DND-41 (cell line): Measurements from ENCODE around the gene IRX2.

Source experiments
- ATAC-seq: fragments of 200-7000 bp; cut with Tn5 transposase; 3 replicates; pipeline ENCODE4 v1.9.1; 2021; ENCODE audit warnings: low read depth; ENCODE audit not compliant: insufficient read depth
- DNase-seq: peaks from one replicate; pipeline ENCODE4 v3.0.0-alpha.2; 2020
- H2AFZ ChIP-seq: 2 replicates; pipeline ENCODE4 v1.6.0; 2012; ENCODE audit warnings: low read depth, low read length
- H3K27ac ChIP-seq: 2 replicates; pipeline ENCODE4 v1.5.1; 2012; ENCODE audit warnings: low read length, inconsistent platforms
- H3K27me3 ChIP-seq: fragments of 200-600 bp; sonication (generic); 2 replicates; pipeline ENCODE4 v1.6.0; 2012; ENCODE audit warnings: low read length, mild to moderate bottlenecking, inconsistent platforms; ENCODE audit not compliant: insufficient read depth, poor library complexity
- H3K36me3 ChIP-seq: 2 replicates; pipeline ENCODE4 v1.5.1; 2012; ENCODE audit warnings: low read length, inconsistent platforms; ENCODE audit not compliant: insufficient read depth
- H3K4me1 ChIP-seq: 2 replicates; pipeline ENCODE4 v1.5.1; 2012; ENCODE audit warnings: mild to moderate bottlenecking, low read length; ENCODE audit not compliant: insufficient read depth
- H3K4me2 ChIP-seq: 2 replicates; pipeline ENCODE4 v1.6.0; 2012; ENCODE audit warnings: mild to moderate bottlenecking, moderate library complexity, low read length, inconsistent platforms; ENCODE audit not compliant: insufficient read depth
- H3K4me3 ChIP-seq, 2 experiments: fragments of 200-600 bp in 1 of 2; shearing (Covaris generic) in 1 of 2; 2 replicates each; pipeline ENCODE4 v1.5.1; 2012 to 2016; ENCODE audit warnings: inconsistent platforms in 2 of 2, low read length in 2 of 2, mild to moderate bottlenecking in 2 of 2, low read depth in 1 of 2, moderate library complexity in 1 of 2
- H3K79me2 ChIP-seq: 2 replicates; pipeline ENCODE4 v1.6.0; 2012; ENCODE audit warnings: low read length, inconsistent platforms; ENCODE audit not compliant: insufficient read depth
- H3K9ac ChIP-seq: 2 replicates; pipeline ENCODE4 v1.6.0; 2012; ENCODE audit warnings: low read depth, mild to moderate bottlenecking, inconsistent platforms, low read length, moderate library complexity
- H3K9me3 ChIP-seq: 2 replicates; pipeline ENCODE4 v1.5.1; 2012; ENCODE audit warnings: low read length, moderate library complexity, mild to moderate bottlenecking, inconsistent platforms; ENCODE audit not compliant: insufficient read depth, severe bottlenecking
- H4K20me1 ChIP-seq: 2 replicates; pipeline ENCODE4 v1.6.0; 2012; ENCODE audit warnings: low read length; ENCODE audit not compliant: insufficient read depth
- EZH2 ChIP-seq: IDR thresholded peaks from 3 replicates; pipeline ENCODE4 v1.6.1; 2012; ENCODE audit warnings: borderline replicate concordance, low read depth, mild to moderate bottlenecking, moderate library complexity, low read length, inconsistent platforms; ENCODE audit not compliant: severe bottlenecking
- TF ChIP-seq, protein P1 (sequence below): IDR thresholded peaks from 2 replicates; pipeline ENCODE4 v1.5.1; 2012; ENCODE audit warnings: borderline replicate concordance, low read length, moderate library complexity, mild to moderate bottlenecking; ENCODE audit not compliant: poor library complexity, severe bottlenecking; ENCODE audit errors: extremely low read depth

Gene IRX2

DNA sequence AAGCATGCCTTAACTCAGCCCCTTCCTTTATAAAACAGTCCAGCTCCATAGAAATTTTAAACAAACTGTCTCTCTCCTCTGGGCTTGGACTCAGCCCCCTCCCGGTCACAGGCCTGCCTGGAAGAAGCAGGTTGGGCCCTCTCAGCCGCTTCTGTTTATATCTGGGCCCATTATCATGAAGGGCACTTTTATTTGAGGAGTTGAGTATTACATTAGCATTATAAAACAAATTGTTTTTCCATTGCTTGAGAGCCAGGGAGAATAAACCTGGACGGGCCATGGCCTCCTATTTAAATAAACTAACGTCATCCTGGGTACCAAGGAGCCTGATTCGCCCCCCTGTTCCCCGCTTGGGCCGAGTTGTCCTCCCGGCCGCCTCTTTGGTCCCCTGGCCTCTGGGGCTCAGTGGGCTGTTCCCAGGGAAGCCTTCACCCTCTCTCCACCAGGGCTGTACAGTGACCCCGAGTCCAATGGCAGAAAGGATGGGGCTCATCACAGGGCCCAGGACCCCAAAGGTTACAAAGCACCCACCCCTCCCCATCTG, 13.2 kb downstream of the IRX2 start:
- H3K4me1 ChIP-seq: no peaks in the 10 kb centered on the region
- ATAC-seq: no peak
- no peak overlapping the region for H3K27ac ChIP-seq
- no peaks in the 10 kb centered on the region for H3K27me3 ChIP-seq
- no peak overlapping the region for H2AFZ ChIP-seq
- H3K4me3 ChIP-seq: no peak overlapping the region
- H3K4me2 ChIP-seq: no peak overlapping the region
- no peak for DNase-seq
- TF ChIP-seq, protein P1, sequence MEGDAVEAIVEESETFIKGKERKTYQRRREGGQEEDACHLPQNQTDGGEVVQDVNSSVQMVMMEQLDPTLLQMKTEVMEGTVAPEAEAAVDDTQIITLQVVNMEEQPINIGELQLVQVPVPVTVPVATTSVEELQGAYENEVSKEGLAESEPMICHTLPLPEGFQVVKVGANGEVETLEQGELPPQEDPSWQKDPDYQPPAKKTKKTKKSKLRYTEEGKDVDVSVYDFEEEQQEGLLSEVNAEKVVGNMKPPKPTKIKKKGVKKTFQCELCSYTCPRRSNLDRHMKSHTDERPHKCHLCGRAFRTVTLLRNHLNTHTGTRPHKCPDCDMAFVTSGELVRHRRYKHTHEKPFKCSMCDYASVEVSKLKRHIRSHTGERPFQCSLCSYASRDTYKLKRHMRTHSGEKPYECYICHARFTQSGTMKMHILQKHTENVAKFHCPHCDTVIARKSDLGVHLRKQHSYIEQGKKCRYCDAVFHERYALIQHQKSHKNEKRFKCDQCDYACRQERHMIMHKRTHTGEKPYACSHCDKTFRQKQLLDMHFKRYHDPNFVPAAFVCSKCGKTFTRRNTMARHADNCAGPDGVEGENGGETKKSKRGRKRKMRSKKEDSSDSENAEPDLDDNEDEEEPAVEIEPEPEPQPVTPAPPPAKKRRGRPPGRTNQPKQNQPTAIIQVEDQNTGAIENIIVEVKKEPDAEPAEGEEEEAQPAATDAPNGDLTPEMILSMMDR: no peak
- no peak for TF ChIP-seq EZH2
- H3K9ac ChIP-seq: no peak overlapping the region
- no peaks in the 10 kb centered on the region for H4K20me1 ChIP-seq
- H3K36me3 ChIP-seq: no peaks in the 10 kb centered on the region
- no peaks in the 10 kb centered on the region for H3K79me2 ChIP-seq
- peaks cover 11% of the 10 kb centered on the region for H3K9me3 ChIP-seq

DNA sequence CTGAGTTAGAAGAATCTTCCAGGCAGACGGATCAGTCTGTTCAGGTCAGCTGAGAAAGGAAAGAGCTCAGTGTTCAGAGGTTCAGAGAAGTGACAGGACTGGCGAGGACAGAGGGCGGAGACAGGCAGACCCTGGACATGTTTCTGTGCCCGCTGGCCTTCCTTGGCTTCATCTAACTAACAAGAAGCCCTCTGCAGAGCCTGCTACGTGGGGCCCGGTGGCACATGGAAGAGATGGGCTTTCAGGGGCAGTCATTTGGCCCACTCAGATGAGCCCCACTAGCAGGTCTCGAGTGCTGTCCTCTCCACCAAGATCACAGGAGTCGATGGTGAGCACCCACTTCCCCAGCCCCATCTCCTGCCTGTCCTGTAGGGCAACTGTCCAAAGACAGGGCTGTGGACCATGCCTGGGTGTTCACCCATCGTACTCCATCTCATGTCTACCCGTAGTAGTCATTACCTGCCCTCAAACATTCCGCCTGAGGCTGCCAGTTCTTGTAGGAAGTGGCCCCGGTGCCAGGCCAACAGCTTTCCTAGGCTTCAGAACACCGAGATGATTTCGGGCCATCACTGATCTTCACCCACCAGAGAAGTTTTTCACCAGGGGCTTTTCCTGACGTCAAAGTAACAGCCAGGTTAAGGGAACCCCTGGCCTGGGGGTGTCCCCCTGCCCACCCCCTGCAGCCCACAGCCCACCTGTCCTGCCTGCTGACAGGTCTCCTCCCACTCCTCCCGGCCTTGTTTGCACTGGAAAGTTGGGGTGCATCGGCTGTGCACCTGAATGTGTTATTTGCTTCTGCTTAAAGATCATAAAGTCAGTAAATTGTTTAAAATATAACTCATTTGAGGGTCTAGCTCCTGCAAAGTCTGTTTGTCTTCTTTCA, 14.0 kb downstream of the IRX2 start:
- Histone ChIP-seq H4K20me1 (no peaks in the 10 kb centered on the region), H3K27me3 (no peaks in the 10 kb centered on the region), H3K4me3 (no peak overlapping the region), H3K9me3 (peaks cover 11% of the 10 kb centered on the region), H2AFZ (no peak overlapping the region; the same call in 1 of the 2 replicates), H3K27ac (no peak overlapping the region), H3K9ac (no peak overlapping the region), H3K36me3 (no peaks in the 10 kb centered on the region), H3K79me2 (no peaks in the 10 kb centered on the region), H3K4me1 (no peaks in the 10 kb centered on the region), H3K4me2 (no peak overlapping the region)
- no peak for TF ChIP-seq EZH2
- TF ChIP-seq, protein P1: no peak
- DNase-seq: no peak
- ATAC-seq: no peak

DNA sequence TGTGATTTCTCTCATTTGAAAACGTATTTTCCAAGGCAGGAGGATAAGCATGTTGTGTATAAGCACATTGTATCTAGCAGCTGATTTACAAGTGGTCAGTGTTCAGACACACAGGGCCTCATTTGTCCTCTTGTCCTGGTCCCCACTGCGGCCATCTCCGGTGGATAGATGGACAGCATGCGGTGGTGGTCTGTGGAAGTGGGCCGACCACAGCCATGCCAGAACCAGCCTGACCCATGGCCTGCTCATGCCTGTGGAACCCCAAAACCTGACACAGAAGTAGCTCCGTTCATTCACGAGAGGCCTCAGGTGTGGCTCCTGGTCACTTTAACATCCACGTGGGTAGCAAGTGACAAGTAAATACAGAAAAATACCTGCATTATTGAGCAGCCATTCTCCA, 14.6 kb downstream of the IRX2 start:
- no peak for ATAC-seq
- no peak for DNase-seq
- Histone ChIP-seq H3K4me2 (no peak overlapping the region), H3K4me3 (no peak overlapping the region), H3K9me3 (peaks cover 11% of the 10 kb centered on the region), H2AFZ (no peak overlapping the region), H3K4me1 (no peaks in the 10 kb centered on the region), H3K27me3 (no peaks in the 10 kb centered on the region), H4K20me1 (no peaks in the 10 kb centered on the region), H3K9ac (no peak overlapping the region), H3K79me2 (no peaks in the 10 kb centered on the region), H3K27ac (no peak overlapping the region), H3K36me3 (no peaks in the 10 kb centered on the region)
- TF ChIP-seq, protein P1: no peak
- TF ChIP-seq EZH2: no peak

DNA sequence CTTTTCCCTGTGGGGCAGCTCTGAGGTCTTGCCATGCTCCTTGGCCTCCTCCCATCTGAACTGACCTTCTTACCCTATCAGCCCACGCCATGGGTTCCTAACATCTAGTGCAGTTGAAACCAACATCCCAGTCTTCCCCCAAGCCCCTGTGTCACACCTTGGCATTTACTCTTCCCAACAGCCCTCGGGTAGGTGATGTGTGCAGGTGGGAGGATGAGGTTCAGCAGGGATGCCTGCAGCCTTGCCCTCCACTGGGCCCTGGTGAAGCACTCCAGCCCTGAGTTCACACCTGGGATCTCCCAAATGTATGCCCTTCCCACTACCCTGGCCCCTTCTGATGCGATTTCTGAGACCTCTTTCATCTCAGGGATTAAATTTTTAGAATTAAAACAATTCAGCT, 15.5 kb downstream of the IRX2 start:
- DNase-seq: no peak
- Histone ChIP-seq H3K4me3 (no peak overlapping the region), H3K4me1 (no peaks in the 10 kb centered on the region), H3K79me2 (no peaks in the 10 kb centered on the region), H3K27ac (no peak overlapping the region), H2AFZ (no peak overlapping the region), H3K36me3 (no peaks in the 10 kb centered on the region), H3K4me2 (no peak overlapping the region), H3K9me3 (peaks cover 11% of the 10 kb centered on the region), H3K27me3 (no peaks in the 10 kb centered on the region), H4K20me1 (no peaks in the 10 kb centered on the region), H3K9ac (no peak overlapping the region)
- ATAC-seq: no peak
- TF ChIP-seq, protein P1: no peak
- no peak for TF ChIP-seq EZH2
